Measurements from ENCODE around the gene PUDP.
"Not testable (repeated sequence)": the region's sequence is repeated elsewhere in the genome, so short reads cannot be mapped to it uniquely, and the experiment has no call there.

Gene PUDP

DNA sequence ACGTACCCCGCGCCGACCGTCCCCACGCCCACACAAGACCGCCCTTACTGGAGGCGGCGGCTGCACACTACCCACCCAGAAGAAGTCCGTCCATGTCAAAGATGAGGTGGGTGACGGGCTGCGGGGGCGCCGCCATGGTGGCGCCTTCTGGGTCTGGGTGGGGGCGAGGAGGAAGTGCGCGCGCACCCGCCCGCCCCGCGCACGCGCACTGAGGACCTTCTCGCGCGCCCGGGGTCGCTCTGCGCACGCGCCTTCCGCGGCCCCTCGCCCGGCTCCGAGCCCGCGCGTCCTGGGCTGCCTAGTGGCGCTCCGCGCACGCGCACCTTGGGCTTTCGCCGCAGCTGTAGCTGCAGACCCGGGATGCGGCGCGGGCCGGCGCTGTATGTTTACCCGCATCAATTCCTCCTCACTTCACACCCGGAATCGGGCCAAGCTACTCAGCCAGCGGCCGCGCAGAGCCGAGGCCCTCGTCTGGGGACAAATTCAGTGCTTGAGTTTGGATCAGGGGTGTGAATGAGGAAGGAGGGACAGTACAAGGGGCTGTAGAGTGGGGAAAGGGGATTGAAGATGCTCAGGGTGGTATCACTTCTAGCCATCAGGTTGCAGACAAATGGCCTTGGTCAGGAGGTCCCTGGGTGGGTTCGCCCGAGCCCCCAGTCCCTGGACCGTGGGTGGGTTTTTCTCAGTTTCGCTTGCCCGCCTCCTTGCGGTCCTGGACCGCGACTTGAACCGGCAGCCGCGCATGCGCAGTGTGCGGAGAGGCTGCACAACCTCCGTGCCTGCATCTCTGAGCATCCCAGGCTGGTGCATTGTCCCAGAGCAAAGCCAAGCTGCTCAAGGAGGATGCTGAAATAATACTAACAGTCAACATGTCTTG, at the start of gene PUDP:
Gene PUDP (minus strand): TSS at position 176 of the 877 bp plus-strand sequence. CDS start 40 bp downstream, at position 136.
- DNase-seq, result peak; percentile 83 to 85

DNA sequence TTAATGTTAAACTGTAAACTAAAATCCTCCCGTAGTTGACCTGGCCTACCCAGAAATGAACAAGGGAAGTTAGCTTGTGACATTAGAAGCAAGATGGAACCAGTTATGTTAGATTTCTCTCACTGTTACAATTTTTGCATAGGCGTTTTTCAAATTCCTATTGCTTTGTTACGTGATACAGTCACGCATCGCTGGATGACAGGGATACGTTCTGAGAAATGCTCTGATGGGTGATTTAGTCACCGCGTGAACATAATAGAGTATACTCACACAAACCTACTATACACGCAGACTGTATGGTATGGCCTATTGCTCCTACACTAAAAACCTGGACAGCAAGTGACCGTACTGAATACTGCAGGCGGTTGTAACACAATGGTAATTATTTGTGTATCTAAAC, 46.7 kb upstream of the PUDP start:
- no peak for DNase-seq

DNA sequence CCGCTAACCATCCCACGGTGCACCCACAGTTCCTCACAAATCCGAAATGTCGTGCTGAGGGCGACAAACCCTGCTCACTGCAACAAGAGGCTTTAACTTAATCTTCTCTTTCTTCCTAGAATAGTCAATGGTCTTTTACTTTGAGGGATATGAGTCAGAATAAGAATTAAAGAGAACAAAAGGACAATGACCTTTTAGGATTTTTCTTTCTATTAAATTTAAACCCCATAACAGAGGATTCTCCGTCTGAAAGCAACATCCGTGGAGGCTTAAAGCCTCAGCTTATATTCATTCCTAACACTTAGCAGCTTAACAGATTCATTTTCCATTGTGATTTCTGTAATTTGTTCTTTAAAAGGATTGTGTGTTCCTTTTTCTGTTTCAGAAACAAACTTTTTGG, 44.9 kb upstream of the PUDP start:
- no peak for DNase-seq

DNA sequence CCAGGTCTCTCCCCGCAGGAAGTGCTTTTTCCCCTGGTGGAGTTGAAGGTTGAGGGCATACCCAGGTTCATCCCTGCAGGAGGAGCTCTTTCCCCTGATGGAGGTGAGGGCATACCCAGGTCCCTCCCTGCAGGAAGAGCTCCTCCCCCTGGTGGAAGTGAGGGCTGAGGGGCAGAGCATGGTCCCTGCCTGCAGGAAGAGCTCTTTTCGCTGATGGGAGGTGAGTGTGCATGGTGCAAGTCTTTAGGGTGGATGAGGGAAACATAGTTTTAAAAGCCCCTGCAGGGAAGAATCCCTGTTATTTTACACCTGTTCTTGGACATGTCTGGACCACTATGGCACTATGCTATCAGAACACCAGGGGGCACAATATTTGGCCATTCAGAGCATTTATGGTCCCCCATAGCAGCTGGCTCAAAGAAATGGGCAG, 43.7 kb upstream of the PUDP start:
- no peak for DNase-seq

DNA sequence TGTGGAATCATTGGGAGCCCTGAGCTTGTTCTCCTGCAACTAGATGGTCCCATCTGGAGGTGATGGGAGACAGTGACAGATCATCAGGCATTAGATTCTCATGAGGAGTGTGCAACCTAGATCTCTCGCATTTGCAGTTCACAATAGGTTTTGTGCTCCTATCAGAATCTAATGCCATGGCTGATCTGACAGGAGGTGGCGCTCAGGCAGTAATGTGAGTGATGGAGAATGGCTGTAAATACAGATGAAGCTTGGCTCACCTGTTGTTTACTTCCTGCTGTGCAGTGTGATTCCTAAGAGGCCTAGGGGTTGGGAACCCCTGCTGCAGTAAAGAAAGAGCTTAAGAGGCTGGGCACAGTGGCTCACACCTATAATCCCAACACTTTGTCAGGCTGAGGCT, 42.2 kb upstream of the PUDP start:
- no peak for DNase-seq

DNA sequence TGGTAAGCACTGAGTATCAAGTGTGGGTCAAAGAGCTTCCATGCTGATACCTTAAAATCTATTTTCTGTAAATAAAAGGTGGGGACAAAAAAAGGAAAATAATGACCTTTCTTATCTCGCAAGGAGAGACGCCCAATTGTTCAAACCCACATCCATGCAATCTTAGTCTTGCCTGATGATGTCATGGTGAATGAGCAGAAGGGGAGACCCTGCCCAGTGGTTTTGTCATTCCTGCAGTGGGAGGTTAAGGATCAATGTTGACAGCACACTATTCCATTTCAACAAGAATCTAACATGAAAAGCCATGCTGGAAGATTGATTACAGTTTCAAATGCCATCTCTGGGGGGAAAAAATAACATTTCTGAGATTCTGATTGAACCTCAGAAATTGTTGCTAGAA, 40.7 kb upstream of the PUDP start:
- no peak for DNase-seq

DNA sequence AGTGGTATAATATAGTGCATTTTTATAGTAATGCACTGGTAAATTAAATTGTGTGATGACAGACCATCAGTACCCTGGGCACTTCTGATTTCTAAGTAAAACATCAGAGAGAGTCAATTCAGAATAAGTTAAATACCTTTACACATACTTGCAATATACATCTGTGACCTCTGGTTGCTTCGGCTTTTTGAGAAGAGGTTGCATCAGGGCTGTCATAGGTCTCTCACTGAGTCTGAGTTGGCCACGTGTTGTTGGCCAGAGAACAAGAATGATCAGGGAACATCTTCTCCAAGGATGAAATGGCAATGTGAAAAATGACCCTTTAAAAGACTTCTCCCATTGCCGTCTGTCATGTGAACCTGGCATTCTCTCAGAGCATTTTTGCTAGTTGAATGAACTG, 36.9 kb upstream of the PUDP start:
- no peak for DNase-seq

DNA sequence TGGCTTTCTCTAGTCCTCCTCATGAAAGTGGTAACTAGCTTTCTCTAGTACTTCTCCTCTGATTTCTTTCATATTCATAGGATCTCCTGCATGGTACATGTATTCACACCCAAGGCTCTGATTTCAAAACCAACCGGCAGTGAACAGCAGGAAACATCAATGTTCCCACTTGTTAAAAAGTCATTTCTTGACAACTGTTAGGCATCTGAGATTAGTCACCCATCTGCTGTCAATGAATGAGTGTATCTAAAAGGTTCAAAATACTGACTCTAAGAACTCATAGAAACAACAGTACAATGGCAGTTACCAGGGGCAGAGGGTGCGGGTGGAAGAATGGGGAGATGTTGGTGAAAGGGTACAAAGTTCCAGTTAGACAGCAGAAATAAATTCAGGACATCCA, 31.5 kb upstream of the PUDP start:
- DNase-seq, result no peak

DNA sequence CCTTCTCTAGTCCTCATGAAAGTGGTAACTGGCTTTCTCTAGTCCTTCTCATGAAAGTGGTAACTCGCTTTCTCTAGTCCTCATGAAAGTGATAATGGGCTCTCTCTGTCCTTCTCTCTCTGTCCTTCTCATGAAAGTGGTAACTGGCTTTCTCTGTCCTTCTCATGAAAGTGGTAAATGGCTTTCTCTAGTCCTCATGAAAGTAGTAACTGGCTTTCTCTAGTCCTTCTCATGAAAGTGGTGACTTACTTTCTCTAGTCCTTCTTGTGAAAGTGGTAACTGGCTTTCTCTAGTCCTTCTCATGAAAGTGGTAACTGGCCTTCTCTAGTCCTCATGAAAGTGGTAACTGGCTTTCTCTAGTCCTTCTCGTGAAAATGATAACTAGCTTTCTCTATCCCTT, 30.9 kb upstream of the PUDP start:
- DNase-seq, result not testable (repeated sequence)

DNA sequence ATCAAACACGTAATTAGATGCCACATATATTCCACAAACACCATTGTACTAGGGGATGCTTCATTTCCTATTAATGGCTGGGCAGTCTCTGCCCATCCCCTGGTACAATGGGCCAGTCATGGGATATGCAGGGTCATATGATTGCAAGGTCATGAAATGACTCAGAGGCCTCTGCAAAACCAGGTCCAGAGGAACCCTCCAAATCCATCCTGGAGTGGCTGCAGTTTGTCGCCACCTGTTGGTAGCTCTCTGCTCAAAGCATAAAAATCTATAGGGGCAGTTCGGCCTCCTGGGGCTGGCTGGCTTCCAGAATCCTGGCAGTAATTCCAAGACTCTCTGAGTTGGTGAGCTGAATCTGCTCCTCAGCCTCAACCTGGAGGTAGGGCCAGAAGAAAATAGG, 22.9 kb upstream of the PUDP start:
- DNase-seq, result peak; percentile 20 to 40

DNA sequence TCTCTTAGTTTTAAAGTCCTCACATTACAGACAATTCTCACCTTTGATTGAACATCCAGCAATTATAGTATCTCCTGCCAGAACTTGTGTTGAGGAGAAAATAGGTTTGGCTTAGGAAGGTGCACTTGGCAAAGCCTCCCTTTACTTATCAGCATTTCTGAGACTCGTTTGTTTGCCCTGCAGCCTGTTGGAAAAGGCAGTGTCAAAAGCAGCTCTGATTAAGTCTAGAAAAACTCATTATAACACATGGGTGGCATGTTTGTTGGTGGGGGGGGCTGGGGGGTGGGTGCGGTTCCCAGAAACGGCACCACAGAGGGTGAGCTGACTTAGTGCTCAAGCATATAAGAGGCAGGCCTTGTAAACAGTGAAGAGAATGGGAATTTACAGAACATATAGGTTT, 21.7 kb upstream of the PUDP start:
- DNase-seq, result no peak

DNA sequence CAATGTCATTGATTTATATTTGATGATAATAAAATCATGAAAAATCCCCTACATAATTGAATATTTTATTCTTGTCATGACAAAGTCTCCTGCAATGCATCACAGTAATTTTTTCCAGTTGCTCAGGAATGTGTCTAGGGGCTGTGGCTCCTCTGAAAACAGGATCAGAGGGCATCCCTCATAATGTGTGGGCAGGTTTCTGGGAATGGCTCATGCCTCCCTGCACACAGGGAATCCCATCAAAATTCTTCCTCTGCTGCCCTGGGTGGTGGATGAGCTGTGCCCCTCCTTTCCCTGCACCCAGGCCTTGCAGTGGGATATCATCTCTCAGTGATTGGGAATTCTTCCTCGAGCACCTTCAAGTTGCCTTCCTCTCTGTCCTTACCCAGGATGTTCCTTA, 20.4 kb upstream of the PUDP start:
- DNase-seq, result no peak

DNA sequence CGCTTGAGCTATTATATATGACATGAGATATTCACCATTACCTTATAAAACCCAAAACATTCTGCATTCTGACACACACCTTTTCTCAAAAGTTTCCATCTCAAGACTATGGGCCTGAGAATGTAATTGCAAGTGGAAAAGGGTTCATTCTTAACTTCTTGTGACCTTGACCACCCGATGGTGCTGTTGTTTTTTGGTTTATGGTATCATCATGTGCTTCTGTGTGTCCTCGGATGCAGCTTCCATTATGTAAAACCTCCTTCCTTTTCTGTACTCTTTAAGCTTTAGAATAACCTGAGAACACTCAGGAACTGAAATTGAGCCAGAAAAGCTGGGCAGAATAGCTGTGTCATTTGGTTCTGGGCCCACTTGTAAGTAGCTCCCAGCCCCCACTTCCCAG, 16.2 kb upstream of the PUDP start:
- DNase-seq, result no peak

DNA sequence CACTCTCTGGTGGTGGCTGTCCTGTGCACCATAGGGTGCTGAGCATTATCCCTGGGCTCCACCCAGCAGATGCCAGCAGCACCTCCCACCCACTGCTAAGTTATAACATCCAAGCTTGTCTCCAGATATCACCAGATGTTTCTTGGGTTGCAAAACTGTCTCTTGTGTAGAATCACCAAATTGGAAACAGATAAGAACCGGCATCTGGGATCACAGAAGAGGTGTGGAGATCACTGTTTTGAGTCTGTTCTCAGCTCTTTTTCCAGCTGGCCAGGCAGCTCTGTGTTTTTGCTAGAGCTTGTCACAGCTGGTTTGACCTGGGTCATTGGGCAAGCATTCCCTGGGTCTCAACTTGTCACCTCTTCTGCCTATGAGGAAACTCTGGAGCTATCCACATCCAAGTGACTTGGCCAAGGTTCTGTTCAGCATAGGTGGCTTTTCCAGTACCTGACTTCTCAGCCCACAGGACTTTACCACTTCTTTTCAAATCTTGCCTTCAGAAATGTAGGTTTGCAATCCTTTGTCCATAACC, 15.3 kb upstream of the PUDP start:
- no peak for DNase-seq

DNA sequence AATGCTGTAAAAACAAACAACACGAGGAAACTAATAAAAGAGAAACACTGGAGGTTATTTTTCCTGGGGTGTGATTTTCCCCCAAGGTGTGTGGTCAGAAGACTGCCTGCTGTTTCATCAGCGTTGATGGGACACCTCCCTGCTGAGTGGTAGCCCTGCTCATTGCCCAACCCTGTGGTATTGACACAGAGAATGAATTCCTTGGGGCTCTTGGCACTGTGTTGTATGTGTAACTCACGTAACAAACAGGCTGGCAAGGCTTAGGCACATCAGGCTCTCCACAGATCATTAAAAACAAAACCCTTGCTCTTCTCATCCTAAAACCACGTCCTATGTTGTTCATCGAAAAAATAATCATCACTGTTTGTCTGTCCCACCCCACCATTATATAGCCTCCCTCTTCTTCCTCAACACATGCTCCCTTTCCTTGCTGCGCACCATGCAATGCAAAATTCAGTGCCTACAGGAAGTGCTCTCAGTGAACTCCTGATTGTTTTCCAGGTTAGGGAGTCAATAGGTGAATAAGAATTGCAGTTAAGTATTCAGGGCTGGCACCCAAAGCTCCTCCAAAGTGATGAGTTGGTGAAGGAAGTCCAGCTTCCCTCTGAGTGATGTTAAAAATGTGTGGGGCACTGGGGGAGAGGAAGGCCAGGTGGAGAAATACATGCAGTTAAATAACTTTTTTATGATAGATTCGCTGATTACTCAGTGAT, 11.4 kb upstream of the PUDP start:
- no peak for DNase-seq

DNA sequence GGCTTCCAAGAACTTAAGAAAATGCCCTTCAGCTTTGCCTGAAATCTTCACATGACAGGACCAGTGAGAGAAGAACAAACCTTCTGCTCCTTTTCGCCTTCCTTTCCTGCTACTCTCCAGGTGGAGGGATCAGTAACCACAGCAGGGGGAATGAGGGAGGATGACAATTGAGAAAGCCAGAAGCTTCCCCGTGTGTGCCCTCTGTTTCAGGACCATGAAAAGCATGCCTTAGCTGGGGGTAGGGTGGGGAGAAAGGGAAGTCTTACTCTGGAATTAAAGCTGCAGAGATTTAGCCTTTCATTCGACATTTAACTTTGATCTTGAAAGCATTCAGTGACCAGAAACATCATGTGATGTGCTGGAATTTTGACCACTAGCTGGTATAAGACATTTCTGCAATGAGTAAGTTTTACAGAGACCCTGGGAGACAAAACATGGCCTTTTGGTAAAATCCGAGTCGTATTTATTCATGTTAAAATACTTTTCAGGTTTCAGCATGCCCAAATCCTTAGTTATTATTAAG, 10.6 kb upstream of the PUDP start:
- DNase-seq, result no peak

DNA sequence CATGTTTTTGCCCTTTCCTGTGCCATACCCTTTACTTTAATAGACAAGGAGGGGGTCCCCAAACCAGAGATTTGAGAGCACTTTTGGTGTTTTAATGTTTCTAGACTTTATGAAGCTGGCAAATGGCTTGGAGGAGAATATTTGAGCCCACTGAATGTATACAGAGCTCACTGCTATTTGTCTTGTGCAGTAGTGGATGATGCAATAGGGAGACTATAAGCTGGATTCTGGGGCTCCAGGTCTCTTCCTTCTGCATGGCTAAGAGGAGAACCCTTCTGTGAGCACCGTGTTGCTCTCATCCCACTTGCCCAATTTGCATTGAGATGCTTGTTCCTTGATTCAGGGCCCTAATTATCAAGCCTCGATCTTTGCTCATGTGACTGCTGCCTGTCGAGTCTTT, 8.9 kb upstream of the PUDP start:
- no peak for DNase-seq

DNA sequence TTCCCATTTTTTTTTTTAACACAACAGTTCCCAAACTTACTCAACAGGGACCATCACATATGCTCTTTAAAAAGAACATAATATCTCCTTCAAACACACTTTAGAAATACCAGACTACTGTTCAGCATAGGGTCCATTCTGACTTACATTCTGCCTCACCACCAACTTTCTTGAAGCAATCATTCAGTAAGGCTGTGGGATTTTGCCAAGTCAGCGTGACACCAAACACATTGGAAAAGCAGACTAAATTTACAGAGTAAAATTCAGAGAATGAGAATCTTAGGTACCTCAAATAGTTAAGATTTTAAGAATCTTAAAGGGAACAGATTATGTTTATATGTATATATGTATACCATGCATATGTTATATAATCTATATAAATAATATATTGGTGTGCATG, 7.2 kb upstream of the PUDP start:
- no peak for DNase-seq

DNA sequence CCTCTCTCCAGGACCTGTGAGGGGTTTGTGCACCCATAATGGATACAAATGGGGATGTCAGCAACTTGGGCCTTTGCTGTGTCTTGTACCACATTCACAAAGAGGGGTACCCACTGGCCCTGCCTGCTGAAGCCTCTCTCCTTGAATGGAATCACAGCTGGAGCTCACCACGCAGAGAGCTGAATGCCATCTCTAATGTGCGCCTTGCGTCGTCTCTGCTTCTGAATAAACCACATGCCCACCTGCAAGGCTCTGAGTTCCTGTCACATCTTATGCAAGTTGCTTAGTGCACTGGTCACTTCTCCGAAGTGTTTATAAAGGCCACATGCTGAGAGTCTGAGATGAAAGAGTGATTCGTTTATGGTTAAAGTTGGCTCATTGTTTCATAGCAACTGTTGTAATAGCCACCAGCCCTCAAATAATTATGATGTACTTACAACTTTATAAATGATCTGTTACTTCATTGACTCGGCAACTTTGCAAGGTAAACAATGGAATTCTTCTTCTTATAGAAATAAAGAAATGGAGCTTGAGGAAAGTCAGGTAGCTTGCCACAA, 6.2 kb upstream of the PUDP start:
- no peak for DNase-seq

DNA sequence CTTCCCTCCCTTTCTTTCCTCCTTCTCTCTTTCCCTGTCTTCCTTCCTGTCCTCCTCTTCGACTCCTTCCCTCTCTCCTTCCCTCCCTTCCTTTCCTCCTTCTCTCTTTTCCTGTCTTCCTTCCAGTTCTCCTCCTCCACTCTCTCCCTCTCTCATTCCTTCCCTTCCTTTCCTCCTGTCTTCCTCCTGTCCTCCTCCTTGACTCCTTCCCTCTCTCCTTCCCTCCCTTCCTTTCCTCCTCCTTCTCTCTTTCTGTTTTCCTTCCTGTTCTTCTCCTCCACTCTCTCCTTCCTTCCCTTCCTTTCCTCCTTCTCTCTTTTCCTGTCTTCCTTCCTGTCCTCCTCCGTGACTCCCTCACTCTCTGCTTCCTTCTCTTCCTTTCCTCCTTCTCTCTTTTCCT, 5.3 kb upstream of the PUDP start:
- DNase-seq, result no peak

DNA sequence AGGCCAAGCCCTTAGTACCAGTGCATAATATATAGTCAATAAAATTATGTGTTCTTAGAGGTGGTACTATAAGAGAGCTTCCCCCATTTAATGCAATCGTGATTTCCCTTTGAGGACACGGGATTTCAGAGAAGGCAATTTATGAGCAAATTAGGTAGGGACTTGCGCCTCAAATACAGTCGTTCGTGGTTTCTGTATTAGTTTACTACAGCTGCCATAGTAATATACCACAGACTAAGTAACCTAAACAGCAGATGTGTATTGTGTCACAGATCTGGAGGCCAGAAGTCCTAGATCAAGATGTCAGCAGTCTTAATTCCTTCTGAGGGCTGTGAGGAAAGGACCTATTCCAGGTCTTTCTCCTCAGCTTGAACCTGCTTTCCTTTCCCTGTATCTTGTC, 1.5 kb upstream of the PUDP start:
- no peak for DNase-seq

DNA sequence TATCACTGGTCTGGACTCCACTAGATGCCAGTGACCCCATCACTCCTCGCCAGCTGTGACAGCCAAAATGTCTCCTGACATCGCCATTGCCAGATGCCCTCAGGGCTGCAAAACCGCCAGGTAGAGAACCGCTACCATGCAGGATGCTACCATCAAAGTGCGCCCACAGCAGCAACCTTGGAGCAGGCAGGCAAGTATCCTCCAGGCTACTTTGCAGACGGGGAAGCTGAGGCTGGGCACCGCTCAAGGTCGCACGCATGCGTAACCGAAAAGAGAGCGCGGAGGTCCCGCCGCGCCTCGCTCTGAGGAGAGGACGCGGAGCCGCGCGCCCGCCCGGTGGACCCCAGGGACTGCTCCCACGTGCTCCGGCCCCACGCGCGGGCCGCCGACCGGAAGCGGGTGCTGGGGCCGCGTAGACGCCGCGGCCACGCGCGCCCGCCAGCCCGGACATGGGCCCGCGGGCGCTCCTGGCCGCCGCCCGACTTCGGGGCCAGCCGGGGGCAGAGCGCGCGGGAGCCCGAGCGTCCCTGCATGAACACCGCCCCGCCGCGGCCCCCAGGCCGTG, 458 bp downstream of the PUDP start, which contains the start of gene STS:
Gene STS (plus strand): TSS at position 300 of the 565 bp plus-strand sequence. CDS start 105,488 bp downstream, outside the sequence.
- DNase-seq, result peak in 1 of 2 donors; percentile 45
